Duodenal mucosa (tissue), 2 donors: ENCODE results near the gene STKLD1.
A peak's percentile ranks its signal among the peaks of the same experiment; 100 is the strongest.

Experiments used
- H3K27ac ChIP-seq: one replicate; pipeline ENCODE4 v1.7.0; 2013; ENCODE audit warnings: low read depth, low read length
- H3K27me3 ChIP-seq, 2 donors: one replicate each; pipeline ENCODE4 v1.7.0; 2013; ENCODE audit warnings: low read length in 2 of 2, control low read depth in 1 of 2; ENCODE audit not compliant: insufficient read depth in 2 of 2, control insufficient read depth in 1 of 2
- H3K36me3 ChIP-seq, 2 donors: one replicate each; pipeline ENCODE4 v1.7.0; 2013; ENCODE audit warnings: low read length in 2 of 2, control low read depth in 1 of 2; ENCODE audit not compliant: insufficient read depth in 2 of 2, control insufficient read depth in 1 of 2
- H3K4me1 ChIP-seq, 2 donors: one replicate each; pipeline ENCODE4 v1.7.0; 2013; ENCODE audit warnings: low read length in 2 of 2, control low read depth in 1 of 2; ENCODE audit not compliant: insufficient read depth in 2 of 2, control insufficient read depth in 1 of 2
- H3K4me3 ChIP-seq, 2 donors: one replicate each; pipeline ENCODE4 v1.7.0; 2013; ENCODE audit warnings: low read length in 2 of 2, low read depth in 1 of 2
- H3K9ac ChIP-seq, 2 donors: one replicate each; pipeline ENCODE4 v1.7.0; 2013; ENCODE audit warnings: low read length in 2 of 2, low read depth in 1 of 2
- H3K9me3 ChIP-seq, 2 donors: one replicate each; pipeline ENCODE4 v1.7.0; 2013; ENCODE audit warnings: low read length in 2 of 2, control low read depth in 1 of 2; ENCODE audit not compliant: control insufficient read depth in 1 of 2

The STKLD1 gene

GRCh38 chr9:133405508-133406438 lies 29.6 kb downstream of the STKLD1 start:
- H3K4me1 ChIP-seq = peaks cover 0 to 4% of the 10 kb centered on the region in 2 donors
- H3K9ac ChIP-seq = no peak overlapping the region
- H3K27ac ChIP-seq = no peak overlapping the region
- no peak overlapping the region for H3K4me3 ChIP-seq
- peaks cover 22 to 60% of the 10 kb centered on the region in 2 donors for H3K36me3 ChIP-seq
- no peaks in the 10 kb centered on the region for H3K9me3 ChIP-seq
- H3K27me3 ChIP-seq = no peaks in the 10 kb centered on the region

GRCh38 chr9:133406480-133407307 lies 30.5 kb downstream of the STKLD1 start:
- no peak overlapping the region for H3K4me3 ChIP-seq
- peaks cover 22 to 68% of the 10 kb centered on the region in 2 donors for H3K36me3 ChIP-seq
- no peaks in the 10 kb centered on the region for H3K27me3 ChIP-seq
- no peak overlapping the region for H3K27ac ChIP-seq
- H3K9me3 ChIP-seq = no peaks in the 10 kb centered on the region
- H3K4me1 ChIP-seq = peaks cover 0 to 4% of the 10 kb centered on the region in 2 donors
- H3K9ac ChIP-seq = no peak overlapping the region

GRCh38 chr9:133408042-133408441 lies 31.9 kb downstream of the STKLD1 start:
- Histone ChIP-seq H3K27me3 (no peaks in the 10 kb centered on the region), H3K4me3 (no peak overlapping the region), H3K4me1 (peaks cover 0 to 4% of the 10 kb centered on the region in 2 donors), H3K9ac (no peak overlapping the region), H3K9me3 (no peaks in the 10 kb centered on the region), H3K36me3 (peaks cover 31 to 77% of the 10 kb centered on the region in 2 donors), H3K27ac (no peak overlapping the region)

GRCh38 chr9:133415170-133415569 lies 39.0 kb downstream of the STKLD1 start:
- Histone ChIP-seq H3K9me3 (no peaks in the 10 kb centered on the region), H3K9ac (no peak overlapping the region), H3K4me3 (no peak overlapping the region), H3K4me1 (peaks cover 15 to 26% of the 10 kb centered on the region in 2 donors), H3K27ac (no peak overlapping the region), H3K27me3 (no peaks in the 10 kb centered on the region), H3K36me3 (peaks cover 19 to 48% of the 10 kb centered on the region in 2 donors)

- H3K27me3 ChIP-seq = no peaks in the 10 kb centered on the region
- peaks cover 21 to 26% of the 10 kb centered on the region in 2 donors for H3K4me1 ChIP-seq
- peak within 1 kb of the TSS; percentile 80 to 91 for H3K4me3 ChIP-seq
- H3K9ac ChIP-seq = peak within 1 kb of the TSS; percentile 72 to 81
- peak within 1 kb of the TSS; percentile 86 for H3K27ac ChIP-seq
- no peaks in the 10 kb centered on the region for H3K9me3 ChIP-seq
- peaks cover 7 to 23% of the 10 kb centered on the region in 2 donors for H3K36me3 ChIP-seq
These were observed 41.6 kb downstream of the STKLD1 start, which contains the start of gene REXO4 for GRCh38 chr9:133417541-133418461. Gene REXO4, minus strand, starts transcription at chr9:133418010. Its CDS starts 166 bp downstream, at chr9:133417844.

- H3K9ac ChIP-seq = peak overlapping the region in 1 of 2 donors; percentile 72
- no peaks in the 10 kb centered on the region for H3K9me3 ChIP-seq
- peaks cover 6 to 12% of the 10 kb centered on the region in 2 donors for H3K36me3 ChIP-seq
- no peaks in the 10 kb centered on the region for H3K27me3 ChIP-seq
- H3K27ac ChIP-seq = peak overlapping the region; percentile 55
- H3K4me3 ChIP-seq = peak overlapping the region; percentile 5 to 91
- H3K4me1 ChIP-seq = peaks cover 21 to 26% of the 10 kb centered on the region in 2 donors
These were observed 42.8 kb downstream of the STKLD1 start for GRCh38 chr9:133419005-133419404.

GRCh38 chr9:133420392-133420827 lies 44.2 kb downstream of the STKLD1 start:
- Histone ChIP-seq H3K27me3 (no peaks in the 10 kb centered on the region), H3K4me1 (peaks cover 21 to 26% of the 10 kb centered on the region in 2 donors), H3K4me3 (no peak overlapping the region), H3K36me3 (no peaks in the 10 kb centered on the region), H3K9ac (no peak overlapping the region), H3K9me3 (no peaks in the 10 kb centered on the region), H3K27ac (no peak overlapping the region)

GRCh38 chr9:133421615-133422542 lies 45.7 kb downstream of the STKLD1 start, which contains the start of gene ADAMTS13:
Gene ADAMTS13, plus strand, starts transcription at chr9:133422367. Its CDS starts 77 bp downstream, at chr9:133422444.
- no peaks in the 10 kb centered on the region for H3K27me3 ChIP-seq
- no peak within 1 kb of the TSS for H3K9ac ChIP-seq
- no peak within 1 kb of the TSS for H3K4me3 ChIP-seq

More at GRCh38 chr9:133421615-133422542, 45.7 kb downstream of the STKLD1 start, which contains the start of gene ADAMTS13:
- Histone ChIP-seq H3K9me3 (no peaks in the 10 kb centered on the region), H3K36me3 (no peaks in the 10 kb centered on the region), H3K4me1 (peaks cover 18 to 21% of the 10 kb centered on the region in 2 donors), H3K27ac (no peak within 1 kb of the TSS)
